ENCODE measurements around the gene NHERF1.

- TF ChIP-seq CTCF (conservative IDR thresholded peaks at IDR 0.05; ENCODE audit: low read length) (no peak), EZH2phosphoT487 (IDR thresholded peaks at IDR 0.05; ENCODE audit: borderline replicate concordance, low read depth, low read length) (no peak)
Measured at GRCh38 chr17:74730491-74731346, 17.7 kb upstream of the NHERF1 start.

All from OCI-LY7 (cell line).